Neural cell (in vitro differentiated cells): Measurements from ENCODE around the gene PLK3. TPM values are rescaled to one million over a fixed set of nuclear protein-coding genes. Genes with fewer than 3 reads are reported as not detected.

Source experiments
- H2AFZ ChIP-seq: fragments of 200-600, 300-800 bp; sonication (generic), shearing (Covaris generic); 2 replicates; pipeline ENCODE4 v1.6.0; 2014; ENCODE audit warnings: low read depth, mild to moderate bottlenecking, antibody characterized with exemption, low read length, moderate library complexity
- H3F3A ChIP-seq: fragments of 200-600 bp; shearing (Covaris generic); 2 replicates; pipeline ENCODE4 v1.6.1; 2016; ENCODE audit warnings: mild to moderate bottlenecking, moderate library complexity, mixed read lengths, antibody characterized with exemption, low read length; ENCODE audit not compliant: insufficient read depth, poor library complexity, severe bottlenecking
- H3K27ac ChIP-seq: fragments of 200-600, 300-800 bp; sonication (generic), shearing (Covaris generic); 2 replicates; pipeline ENCODE4 v1.5.1; 2014; ENCODE audit warnings: mild to moderate bottlenecking, low read length, moderate library complexity
- H3K27me3 ChIP-seq: fragments of 300-800, 200-600 bp; sonication (generic), shearing (Covaris generic); 2 replicates; pipeline ENCODE4 v1.6.0; 2014; ENCODE audit warnings: mild to moderate bottlenecking, low read depth, low read length, moderate library complexity; ENCODE audit not compliant: insufficient read depth
- H3K36me3 ChIP-seq: fragments of 300-800, 200-600 bp; sonication (generic), shearing (Covaris generic); 2 replicates; pipeline ENCODE4 v1.5.1; 2014; ENCODE audit warnings: mild to moderate bottlenecking, antibody characterized with exemption, low read length, moderate library complexity; ENCODE audit not compliant: insufficient read depth
- H3K4me2 ChIP-seq: fragments of 300-800, 200-600 bp; sonication (generic), shearing (Covaris generic); 2 replicates; pipeline ENCODE4 v1.6.0; 2014; ENCODE audit warnings: mild to moderate bottlenecking, low read length
- H3K4me3 ChIP-seq: fragments of 300-800, 200-600 bp; sonication (generic), shearing (Covaris generic); 2 replicates; pipeline ENCODE4 v1.5.1; 2014; ENCODE audit warnings: mild to moderate bottlenecking, low read length, moderate library complexity
- H3K79me2 ChIP-seq: fragments of 200-600 bp; shearing (Covaris generic); replicated peaks from 2 replicates; pipeline ENCODE4 v1.6.0; 2014; ENCODE audit warnings: mild to moderate bottlenecking, low read length, moderate library complexity; ENCODE audit not compliant: insufficient read depth
- H3K9ac ChIP-seq: fragments of 300-800, 200-600 bp; sonication (generic), shearing (Covaris generic); 2 replicates; pipeline ENCODE4 v1.6.1; 2016; ENCODE audit warnings: mild to moderate bottlenecking, low read length, mixed read lengths
- H3K9me2 ChIP-seq: fragments of 200-600 bp; shearing (Covaris generic); 2 replicates; pipeline ENCODE4 v1.6.1; 2016; ENCODE audit warnings: mild to moderate bottlenecking, low read length, mixed read lengths; ENCODE audit not compliant: insufficient read depth
- H3K9me3 ChIP-seq: fragments of 200-600, 300-800 bp; sonication (generic), shearing (Covaris generic); 2 replicates; pipeline ENCODE4 v1.6.1; 2016; ENCODE audit warnings: mild to moderate bottlenecking, mixed run types, low read length, moderate library complexity, mixed read lengths
- H4K20me1 ChIP-seq: fragments of 200-600 bp; shearing (Covaris generic); 2 replicates; pipeline ENCODE4 v1.6.1; 2016; ENCODE audit warnings: mild to moderate bottlenecking, mixed run types; ENCODE audit not compliant: insufficient read depth
- EP300 ChIP-seq: fragments of 450-650 bp; conservative IDR thresholded peaks from 2 replicates; pipeline ENCODE4 v1.6.1; 2014; ENCODE audit warnings: antibody characterized with exemption, mild to moderate bottlenecking, moderate library complexity; ENCODE audit not compliant: poor library complexity, severe bottlenecking
- EZH2 ChIP-seq: fragments of 200-600, 300-800 bp; shearing (Covaris generic), sonication (generic); IDR thresholded peaks from 2 replicates; pipeline ENCODE4 v1.6.1; 2014; ENCODE audit warnings: antibody characterized with exemption, low read length, borderline replicate concordance, mild to moderate bottlenecking; ENCODE audit not compliant: insufficient read depth, poor library complexity, severe bottlenecking
- MXI1 ChIP-seq: fragments of 450-650 bp; conservative IDR thresholded peaks from 2 replicates; pipeline ENCODE4 v1.6.1; 2014; ENCODE audit warnings: antibody characterized with exemption, mild to moderate bottlenecking; ENCODE audit not compliant: poor library complexity, severe bottlenecking
- POLR2AphosphoS5 ChIP-seq: IDR thresholded peaks from 2 replicates; pipeline ENCODE4 v1.6.1; 2012
- SMC3 ChIP-seq: fragments of 450-650 bp; conservative IDR thresholded peaks from 2 replicates; pipeline ENCODE4 v1.6.1; 2014; ENCODE audit warnings: antibody characterized with exemption, mild to moderate bottlenecking, moderate library complexity; ENCODE audit not compliant: poor library complexity
- TAF1 ChIP-seq: IDR thresholded peaks from 2 replicates; pipeline ENCODE4 v1.6.1; 2012; ENCODE audit warnings: low read depth
- polyA plus RNA-seq: library from polyadenylated mRNA; depleted of rRNA; stranded (reverse); fragments of >200 nt; gene quantifications from 2 replicates; pipeline ENCODE4 v1.2.3, GENCODE V29; 2014
- TF ChIP-seq, protein P1 (sequence below): fragments of 450-650 bp; IDR thresholded peaks from 2 replicates; pipeline ENCODE4 v1.5.1; 2014; ENCODE audit warnings: antibody characterized with exemption, mild to moderate bottlenecking, moderate library complexity; ENCODE audit not compliant: poor library complexity, severe bottlenecking
- TF ChIP-seq, protein P2 (sequence below): IDR thresholded peaks from 2 replicates; pipeline ENCODE4 v1.6.1; 2012; ENCODE audit warnings: borderline replicate concordance

Gene PLK3
- polyA plus RNA-seq, 1 donor from 2014 or later = 8.3 TPM

- Histone ChIP-seq H3K36me3 (no peaks in the 10 kb centered on the region), H4K20me1 (no peaks in the 10 kb centered on the region), H3K9me3 (no peaks in the 10 kb centered on the region), H3K4me2 (no peak overlapping the region), H3K27me3 (no peaks in the 10 kb centered on the region), H2AFZ (no peak overlapping the region), H3K9me2 (no peaks in the 10 kb centered on the region), H3K27ac (no peak overlapping the region), H3K9ac (no peak overlapping the region), H3K4me3 (no peak overlapping the region), H3K79me2 (no peaks in the 10 kb centered on the region), H3F3A (no peaks in the 10 kb centered on the region)
- TF ChIP-seq POLR2AphosphoS5 (no peak), SMC3 (no peak), TAF1 (no peak), EP300 (no peak), EZH2 (no peak)
- TF ChIP-seq, protein P1, sequence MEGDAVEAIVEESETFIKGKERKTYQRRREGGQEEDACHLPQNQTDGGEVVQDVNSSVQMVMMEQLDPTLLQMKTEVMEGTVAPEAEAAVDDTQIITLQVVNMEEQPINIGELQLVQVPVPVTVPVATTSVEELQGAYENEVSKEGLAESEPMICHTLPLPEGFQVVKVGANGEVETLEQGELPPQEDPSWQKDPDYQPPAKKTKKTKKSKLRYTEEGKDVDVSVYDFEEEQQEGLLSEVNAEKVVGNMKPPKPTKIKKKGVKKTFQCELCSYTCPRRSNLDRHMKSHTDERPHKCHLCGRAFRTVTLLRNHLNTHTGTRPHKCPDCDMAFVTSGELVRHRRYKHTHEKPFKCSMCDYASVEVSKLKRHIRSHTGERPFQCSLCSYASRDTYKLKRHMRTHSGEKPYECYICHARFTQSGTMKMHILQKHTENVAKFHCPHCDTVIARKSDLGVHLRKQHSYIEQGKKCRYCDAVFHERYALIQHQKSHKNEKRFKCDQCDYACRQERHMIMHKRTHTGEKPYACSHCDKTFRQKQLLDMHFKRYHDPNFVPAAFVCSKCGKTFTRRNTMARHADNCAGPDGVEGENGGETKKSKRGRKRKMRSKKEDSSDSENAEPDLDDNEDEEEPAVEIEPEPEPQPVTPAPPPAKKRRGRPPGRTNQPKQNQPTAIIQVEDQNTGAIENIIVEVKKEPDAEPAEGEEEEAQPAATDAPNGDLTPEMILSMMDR = no peak
- TF ChIP-seq, protein P2, sequence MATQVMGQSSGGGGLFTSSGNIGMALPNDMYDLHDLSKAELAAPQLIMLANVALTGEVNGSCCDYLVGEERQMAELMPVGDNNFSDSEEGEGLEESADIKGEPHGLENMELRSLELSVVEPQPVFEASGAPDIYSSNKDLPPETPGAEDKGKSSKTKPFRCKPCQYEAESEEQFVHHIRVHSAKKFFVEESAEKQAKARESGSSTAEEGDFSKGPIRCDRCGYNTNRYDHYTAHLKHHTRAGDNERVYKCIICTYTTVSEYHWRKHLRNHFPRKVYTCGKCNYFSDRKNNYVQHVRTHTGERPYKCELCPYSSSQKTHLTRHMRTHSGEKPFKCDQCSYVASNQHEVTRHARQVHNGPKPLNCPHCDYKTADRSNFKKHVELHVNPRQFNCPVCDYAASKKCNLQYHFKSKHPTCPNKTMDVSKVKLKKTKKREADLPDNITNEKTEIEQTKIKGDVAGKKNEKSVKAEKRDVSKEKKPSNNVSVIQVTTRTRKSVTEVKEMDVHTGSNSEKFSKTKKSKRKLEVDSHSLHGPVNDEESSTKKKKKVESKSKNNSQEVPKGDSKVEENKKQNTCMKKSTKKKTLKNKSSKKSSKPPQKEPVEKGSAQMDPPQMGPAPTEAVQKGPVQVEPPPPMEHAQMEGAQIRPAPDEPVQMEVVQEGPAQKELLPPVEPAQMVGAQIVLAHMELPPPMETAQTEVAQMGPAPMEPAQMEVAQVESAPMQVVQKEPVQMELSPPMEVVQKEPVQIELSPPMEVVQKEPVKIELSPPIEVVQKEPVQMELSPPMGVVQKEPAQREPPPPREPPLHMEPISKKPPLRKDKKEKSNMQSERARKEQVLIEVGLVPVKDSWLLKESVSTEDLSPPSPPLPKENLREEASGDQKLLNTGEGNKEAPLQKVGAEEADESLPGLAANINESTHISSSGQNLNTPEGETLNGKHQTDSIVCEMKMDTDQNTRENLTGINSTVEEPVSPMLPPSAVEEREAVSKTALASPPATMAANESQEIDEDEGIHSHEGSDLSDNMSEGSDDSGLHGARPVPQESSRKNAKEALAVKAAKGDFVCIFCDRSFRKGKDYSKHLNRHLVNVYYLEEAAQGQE = no peak
Measured at GRCh38 chr1:44849575-44850132, 49.5 kb downstream of the PLK3 start.

GRCh38 chr1:44851308-44851707 is 51.1 kb downstream of the PLK3 start:
- no peaks in the 10 kb centered on the region for H3K9me3 ChIP-seq
- no peak overlapping the region for H3K4me2 ChIP-seq
- H3K79me2 ChIP-seq = no peaks in the 10 kb centered on the region
- no peak for TF ChIP-seq MXI1
- no peak for TF ChIP-seq EZH2
- no peak for TF ChIP-seq EP300
- no peak for TF ChIP-seq SMC3
- TF ChIP-seq, protein P2 = no peak
- no peak for TF ChIP-seq POLR2AphosphoS5
- no peak overlapping the region for H3K4me3 ChIP-seq
- H4K20me1 ChIP-seq = no peaks in the 10 kb centered on the region
- no peak overlapping the region for H3K9ac ChIP-seq
- H2AFZ ChIP-seq = no peak overlapping the region
- no peaks in the 10 kb centered on the region for H3K36me3 ChIP-seq
- H3F3A ChIP-seq = no peaks in the 10 kb centered on the region
- no peaks in the 10 kb centered on the region for H3K27me3 ChIP-seq
- H3K9me2 ChIP-seq = no peaks in the 10 kb centered on the region
- no peak overlapping the region for H3K27ac ChIP-seq
